Middle frontal gyrus (tissue), 1 donor: ENCODE measurements around the gene KHK.

Experiments
- DNase-seq: peaks from one replicate; pipeline ENCODE4 v3.0.0-alpha.2; 2015; ENCODE audit warnings: low spot score; ENCODE audit errors: extremely low spot score

The KHK gene

GRCh38 chr2:27086724-27087593 lies at the start of gene KHK:
KHK (plus strand) TSS chr2:27086772; CDS start chr2:27087260, 488 bp downstream.
- DNase-seq, result peak; percentile 40

- no peak for DNase-seq
Measured at GRCh38 chr2:27038012-27038411, 48.6 kb upstream of the KHK start.

- no peak for DNase-seq
Measured at GRCh38 chr2:27038631-27039339, 47.8 kb upstream of the KHK start.

- DNase-seq, result no peak
Measured at GRCh38 chr2:27039426-27039825, 47.1 kb upstream of the KHK start.

- no peak for DNase-seq
Measured at GRCh38 chr2:27039871-27040270, 46.7 kb upstream of the KHK start.

- no peak for DNase-seq
Measured at GRCh38 chr2:27040282-27040681, 46.3 kb upstream of the KHK start.

GRCh38 chr2:27041752-27042151 lies 44.8 kb upstream of the KHK start:
- DNase-seq, result no peak

GRCh38 chr2:27042159-27042661 lies 44.4 kb upstream of the KHK start:
- DNase-seq, result no peak

GRCh38 chr2:27042985-27043634 lies 43.5 kb upstream of the KHK start:
- no peak for DNase-seq

GRCh38 chr2:27049422-27050280 lies 36.9 kb upstream of the KHK start:
- no peak for DNase-seq

GRCh38 chr2:27050281-27050995 lies 36.1 kb upstream of the KHK start:
- DNase-seq, result peak; percentile 95

GRCh38 chr2:27050996-27051901 lies 35.3 kb upstream of the KHK start, which contains the start of gene AGBL5:
AGBL5 (plus strand) TSS chr2:27051668; CDS start chr2:27052959, 1,291 bp downstream.
- DNase-seq, result peak; percentile 91

- DNase-seq, result no peak
Measured at GRCh38 chr2:27051902-27052645, 34.5 kb upstream of the KHK start.

GRCh38 chr2:27053321-27053720 lies 33.3 kb upstream of the KHK start:
- no peak for DNase-seq

GRCh38 chr2:27053776-27054175 lies 32.8 kb upstream of the KHK start:
- no peak for DNase-seq

GRCh38 chr2:27054721-27055120 lies 31.9 kb upstream of the KHK start:
- no peak for DNase-seq

GRCh38 chr2:27057184-27057583 lies 29.4 kb upstream of the KHK start:
- DNase-seq, result no peak

- DNase-seq, result no peak
Measured at GRCh38 chr2:27058210-27058609, 28.4 kb upstream of the KHK start.
